GM21390 (cell line): ENCODE measurements around the gene SMARCA1.
A peak's percentile ranks its signal among the peaks of the same experiment; 100 is the strongest.
"Not testable (repeated sequence)": the region's sequence is repeated elsewhere in the genome, so short reads cannot be mapped to it uniquely, and the experiment has no call there.

ENCODE experiments used
- ATAC-seq: cut with Tn5 transposase; IDR thresholded peaks from one replicate; pipeline ENCODE4 v1.9.1; 2021; ENCODE audit not compliant: unreplicated experiment

The SMARCA1 gene

DNA sequence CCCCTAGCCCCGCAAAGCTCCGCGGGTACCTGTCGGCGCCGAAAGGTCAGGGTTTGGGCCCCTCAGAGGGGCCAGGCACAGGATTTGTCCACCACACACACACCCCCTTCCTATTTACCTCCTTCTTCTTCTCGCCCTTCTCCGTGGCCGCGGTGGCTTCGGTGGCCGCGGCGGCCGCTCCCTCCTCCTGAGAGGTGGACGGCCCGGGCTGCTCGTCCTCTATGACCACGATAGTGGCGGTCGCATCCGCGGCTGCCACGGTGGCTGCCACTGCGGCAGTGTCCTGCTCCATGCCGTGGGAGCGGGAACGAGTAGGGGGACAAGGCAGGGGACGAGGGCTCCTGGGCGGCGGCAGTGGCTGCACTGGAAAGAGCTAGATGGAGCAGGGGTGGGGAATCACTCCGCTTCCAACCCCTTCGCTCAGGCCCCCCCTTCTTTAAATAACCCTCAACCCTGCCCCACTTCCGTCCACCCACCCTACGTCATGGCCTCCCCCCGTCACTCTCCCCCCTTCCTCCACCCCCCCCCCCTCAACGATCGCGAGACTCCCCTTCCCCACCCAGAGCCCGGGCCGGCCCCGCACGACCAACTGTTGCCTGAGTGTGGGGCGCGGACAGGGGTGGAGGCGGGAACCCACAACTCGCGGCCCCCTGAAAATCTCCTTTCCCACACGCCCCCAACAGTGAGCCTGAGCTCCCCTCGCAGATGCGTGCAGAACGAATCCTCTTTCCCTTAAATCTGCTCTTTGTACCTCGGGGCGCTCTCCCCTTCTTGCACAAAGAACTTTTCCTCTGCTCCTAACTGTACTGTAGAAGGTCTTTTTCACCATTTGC is at the start of gene SMARCA1:
SMARCA1 (minus strand) TSS at position 412 of the 833 bp plus-strand sequence; CDS start at position 292, 120 bp downstream.
- ATAC-seq, result no peak

DNA sequence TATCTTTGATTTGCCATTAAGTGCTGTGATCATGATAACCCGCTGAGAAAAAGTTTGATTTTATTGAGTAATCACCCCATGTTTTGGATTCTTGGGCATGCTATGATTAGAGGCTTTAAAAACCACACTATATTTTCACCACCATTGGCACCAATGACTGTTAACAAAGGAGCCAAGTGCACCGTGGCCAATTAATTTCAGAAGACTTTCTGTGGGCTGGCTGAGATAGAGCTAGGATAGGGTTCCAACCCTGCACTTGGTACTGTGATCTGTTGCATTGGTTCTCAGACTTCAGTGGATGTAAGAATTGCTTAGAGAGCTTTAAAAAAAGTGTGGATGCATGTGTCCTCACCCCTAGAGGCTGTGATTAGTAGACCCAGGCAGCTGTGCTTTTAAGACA is 49.1 kb upstream of the SMARCA1 start:
- no peak for ATAC-seq

DNA sequence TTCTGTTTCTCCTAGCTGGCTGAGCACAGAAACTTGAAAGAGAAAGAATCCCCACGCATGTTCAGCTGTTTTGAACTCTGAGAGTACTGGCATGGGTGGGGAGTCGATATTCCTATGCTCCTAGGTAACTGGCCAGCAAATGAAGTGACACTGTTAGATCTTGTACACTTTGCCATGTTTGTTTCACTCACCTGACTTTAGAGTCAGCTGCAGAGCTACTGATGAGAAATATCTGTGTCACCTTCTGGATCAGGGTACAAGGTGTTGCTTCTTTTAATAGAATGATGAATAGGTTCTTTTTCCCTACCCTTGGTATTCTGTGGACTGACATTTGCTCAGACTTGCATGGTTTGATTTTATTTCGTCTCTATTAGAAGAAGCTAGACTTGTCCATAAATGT is 45.1 kb upstream of the SMARCA1 start:
- no peak for ATAC-seq

GRCh38 chrX:129566073-129566472 is 42.8 kb upstream of the SMARCA1 start:
- ATAC-seq, result no peak

- no peak for ATAC-seq
These were observed 41.9 kb upstream of the SMARCA1 start for GRCh38 chrX:129565046-129565650.

GRCh38 chrX:129564345-129564744 is 41.1 kb upstream of the SMARCA1 start:
- ATAC-seq, result not testable (repeated sequence)

DNA sequence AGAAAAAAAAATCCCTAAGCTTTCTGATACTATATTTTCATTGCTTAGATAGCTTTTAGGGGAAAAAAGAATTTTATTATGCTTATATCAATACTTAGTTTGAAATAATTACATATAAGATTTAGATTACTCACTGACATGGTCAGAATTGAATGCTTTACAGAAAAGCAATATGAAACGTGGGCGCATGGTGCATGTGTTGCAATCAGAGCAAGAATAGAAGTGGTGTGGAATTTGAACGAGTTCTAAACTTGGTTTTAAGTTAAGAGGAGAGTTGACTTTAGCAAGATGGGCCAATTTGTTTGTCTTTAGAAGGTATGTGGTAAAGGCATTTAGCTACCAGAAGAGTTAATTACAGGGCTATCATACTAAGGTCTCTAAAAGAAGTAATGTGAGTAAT is 38.2 kb upstream of the SMARCA1 start:
- no peak for ATAC-seq

- ATAC-seq, result no peak
These were observed 36.5 kb upstream of the SMARCA1 start for GRCh38 chrX:129559783-129560182.

- ATAC-seq, result no peak
These were observed 34.7 kb upstream of the SMARCA1 start for GRCh38 chrX:129557844-129558480.

DNA sequence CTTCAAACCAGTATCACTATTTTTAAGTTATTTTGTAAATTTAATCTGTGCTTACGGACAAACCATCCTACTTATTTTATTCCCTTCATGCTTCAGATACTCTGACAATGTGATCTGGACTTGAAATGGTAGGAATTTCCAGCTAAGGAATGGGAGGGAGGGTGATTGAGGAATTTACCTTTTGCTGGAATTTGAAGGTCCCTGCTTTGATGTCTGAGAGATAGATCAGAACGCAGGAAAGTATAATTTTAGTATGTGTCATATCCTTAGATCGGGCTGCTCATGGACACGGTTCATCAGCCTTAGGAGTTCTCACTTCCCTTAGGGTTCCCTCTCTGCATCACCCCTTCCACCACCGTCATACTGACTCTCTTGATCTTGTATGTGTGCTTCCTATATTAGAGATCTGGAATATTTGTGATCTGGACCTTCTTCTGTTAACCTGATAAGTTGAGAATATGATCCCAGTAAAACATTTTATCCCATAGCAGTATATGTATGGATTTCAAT is 33.6 kb upstream of the SMARCA1 start:
- ATAC-seq, result no peak

- ATAC-seq, result not testable (repeated sequence)
These were observed 31.5 kb upstream of the SMARCA1 start for GRCh38 chrX:129554816-129555215.

DNA sequence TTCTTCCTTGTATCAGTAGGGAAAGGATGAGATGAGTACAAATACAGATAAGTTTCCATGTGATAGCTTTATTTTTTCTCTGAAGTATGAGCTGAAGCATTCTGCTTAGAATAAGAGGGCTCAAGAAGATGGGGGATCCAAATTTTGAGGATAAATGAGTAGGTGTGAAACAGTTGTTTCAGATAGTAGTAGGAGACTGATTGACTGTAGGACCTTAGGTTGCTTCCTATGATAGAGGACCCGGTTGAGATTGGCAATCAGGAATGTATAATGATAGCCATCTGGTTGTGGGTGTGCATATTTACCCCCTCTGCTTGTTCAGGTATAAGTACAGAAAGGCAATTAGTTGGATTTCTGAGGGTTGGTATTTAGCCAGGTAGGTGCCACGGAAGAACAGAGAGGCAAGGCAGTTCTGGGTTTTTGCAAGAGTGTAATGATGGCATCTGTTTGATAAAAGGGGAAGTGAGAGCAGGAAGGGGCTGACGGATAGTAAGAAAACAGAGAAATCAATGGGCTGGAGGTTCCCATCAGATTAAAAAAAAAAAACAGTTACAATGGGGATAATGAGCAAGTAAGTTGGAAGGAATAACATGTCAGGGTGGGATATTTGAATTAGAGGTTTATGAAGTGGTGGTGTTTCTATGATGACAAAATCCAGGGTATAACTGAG is 30.5 kb upstream of the SMARCA1 start:
- ATAC-seq, result peak; percentile 98

DNA sequence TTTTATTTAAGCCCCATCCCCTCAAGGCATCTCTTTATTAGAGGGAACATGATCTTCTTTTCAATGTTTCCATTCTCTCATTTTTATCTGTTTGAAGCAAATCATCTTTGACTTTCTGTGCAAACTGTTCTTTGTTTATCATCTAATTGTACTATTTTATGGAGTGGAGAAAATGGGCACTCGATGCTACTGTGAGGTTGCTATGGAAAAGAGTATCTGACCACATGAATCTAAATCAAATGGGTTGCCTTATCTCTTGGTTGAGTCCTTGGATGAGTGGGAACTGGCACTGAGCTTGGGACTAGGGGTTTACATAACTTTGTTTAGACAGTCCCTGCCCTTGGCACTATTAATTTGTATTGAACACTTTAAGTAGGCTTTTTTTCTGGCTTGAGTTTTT is 25.8 kb upstream of the SMARCA1 start:
- ATAC-seq, result no peak

- ATAC-seq, result no peak
These were observed 22.1 kb upstream of the SMARCA1 start for GRCh38 chrX:129545408-129545807.

GRCh38 chrX:129544780-129545179 is 21.5 kb upstream of the SMARCA1 start:
- ATAC-seq, result no peak

DNA sequence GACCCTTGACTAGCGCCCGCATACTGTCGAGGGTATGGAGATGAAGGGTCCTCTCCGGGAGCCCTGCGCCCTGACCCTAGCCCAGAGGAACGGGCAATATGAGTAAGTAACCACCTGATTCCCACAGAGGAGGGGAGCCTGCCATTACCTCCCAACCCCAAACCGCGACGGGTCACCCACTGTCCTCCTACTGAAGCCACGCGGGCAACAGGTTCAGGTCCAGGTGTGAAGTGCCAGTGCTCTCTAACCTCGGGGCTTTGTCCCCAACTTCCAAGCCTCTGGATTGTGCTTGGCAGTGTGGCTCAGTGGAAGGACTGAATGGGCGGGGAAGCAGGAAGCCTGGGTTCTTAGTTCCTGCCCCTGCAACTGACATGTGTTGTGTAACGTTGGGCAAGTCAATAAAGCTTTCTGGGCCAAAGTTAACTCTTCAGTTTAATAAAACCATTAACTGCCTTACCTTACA is 17.5 kb upstream of the SMARCA1 start:
- ATAC-seq, result peak; percentile 17

DNA sequence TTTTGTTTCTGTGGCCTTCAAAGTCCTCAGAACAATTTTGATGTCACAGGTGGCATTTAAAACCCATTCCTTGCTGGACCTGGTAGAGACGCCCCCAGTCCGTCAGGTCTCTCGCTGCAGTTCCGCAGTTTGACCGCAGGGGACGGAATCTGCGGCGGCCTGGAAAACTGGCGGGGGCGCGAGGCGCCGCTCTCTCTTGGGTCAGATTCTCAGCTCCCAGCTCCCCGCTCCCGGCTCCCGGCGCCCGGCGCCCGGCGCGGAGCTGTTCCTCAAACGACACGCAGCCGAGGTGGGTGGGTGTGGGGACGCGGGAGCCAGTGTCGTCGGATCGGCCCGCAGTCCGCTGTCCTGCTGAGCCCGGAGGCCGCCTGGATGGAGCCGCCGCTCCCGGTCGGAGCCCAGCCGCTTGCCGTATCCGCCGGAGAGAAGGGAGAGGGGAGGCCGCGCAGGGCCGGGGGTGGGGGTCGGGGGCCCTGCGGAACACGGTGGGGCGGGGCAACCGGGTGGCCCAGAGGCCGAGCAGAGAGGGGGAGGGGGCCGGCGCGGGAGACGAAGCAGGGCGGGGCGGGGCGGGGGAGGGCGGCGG is 16.9 kb upstream of the SMARCA1 start, which contains the start of gene OCRL:
OCRL (plus strand) TSS at position 192 of the 586 bp plus-strand sequence; CDS start at position 373, 181 bp downstream.
- peak; percentile 99 for ATAC-seq

- no peak for ATAC-seq
These were observed 11.7 kb upstream of the SMARCA1 start for GRCh38 chrX:129534816-129535578.

- no peak for ATAC-seq
These were observed 7.8 kb upstream of the SMARCA1 start for GRCh38 chrX:129531132-129531531.

DNA sequence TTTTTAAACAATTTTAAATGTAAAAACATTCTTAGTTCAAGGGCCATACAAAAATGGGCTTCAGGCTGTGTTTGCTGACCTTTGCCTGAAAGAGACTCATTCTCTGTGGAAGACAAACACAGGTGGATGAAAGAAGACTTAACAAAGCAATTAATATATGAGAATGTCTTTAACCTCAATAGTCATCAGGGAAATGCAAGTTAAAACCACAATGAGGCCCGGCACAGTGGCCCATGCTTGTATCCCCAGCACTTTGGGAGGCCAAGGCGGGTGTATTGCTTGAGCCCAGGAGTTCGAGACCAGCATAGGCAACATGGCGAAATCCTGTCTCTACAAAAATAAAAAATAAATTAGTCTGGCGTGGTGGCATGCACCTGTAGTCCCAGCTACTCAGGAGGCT is 7.1 kb upstream of the SMARCA1 start:
- no peak for ATAC-seq
